Activated T-helper 17 cell treated with anti-CD3 and anti-CD28 coated beads, Interleukin-2, amount 50 U/mL, for 72 hours (primary cell): ENCODE measurements around the gene LRBA. TPM values are rescaled to one million over a fixed set of nuclear protein-coding genes. Genes with fewer than 3 reads are reported as not detected.

Experiments used
- total RNA-seq, 2 donors: library from RNA; stranded (reverse); gene quantifications; one replicate each; pipeline ENCODE4 v1.2.3, GENCODE V29; 2022

The LRBA gene
- total RNA-seq, 2 donors from 2014 or later, result 65.2 to 83.4 TPM

Other genes starting within 250 kb of the LRBA start
- 1,000 to 10,000 TPM; 1,932 to 2,919 TPM for gene RPS3A, start 84.3 kb upstream of the LRBA start, total RNA-seq